Right lobe of liver (tissue), 6 donors: ENCODE measurements around the gene ABHD2. TPM values are rescaled to one million over a fixed set of nuclear protein-coding genes. Genes with fewer than 3 reads are reported as not detected.
A peak's percentile ranks its signal among the peaks of the same experiment; 100 is the strongest.

Experiments
- ATAC-seq, 4 donors: fragments of 200-7000 bp; cut with Tn5 transposase; one replicate each; pipeline ENCODE4 v1.9.1; 2020; ENCODE audit warnings: mild to moderate bottlenecking in 4 of 4, moderate library complexity in 4 of 4
- DNase-seq, 3 donors: peaks; one replicate each; pipeline ENCODE4 v3.0.0-alpha.2; 2020
- H3K27ac ChIP-seq, 3 donors: fragments of 200-600 bp; one replicate each; pipeline ENCODE4 v1.8.0; 2022
- H3K27me3 ChIP-seq, 2 donors: fragments of 200-600 bp; one replicate each; pipeline ENCODE4 v1.8.0; 2022
- H3K36me3 ChIP-seq, 4 donors: fragments of 200-600 bp; sonication (generic) in 1 of 4; one replicate each; pipeline versions ENCODE4 v1.5.1 to v1.8.0; 2017 to 2022; ENCODE audit warnings: control low read depth in 1 of 4
- H3K4me1 ChIP-seq, 4 donors: fragments of 200-600 bp; sonication (generic) in 1 of 4; one replicate each; pipeline versions ENCODE4 v1.5.1 to v1.8.0; 2017 to 2022; ENCODE audit warnings: control low read depth in 1 of 4
- H3K4me3 ChIP-seq, 3 donors: fragments of 200-600 bp; one replicate each; pipeline ENCODE4 v1.8.0; 2022
- H3K9me3 ChIP-seq, 4 donors: fragments of 200-600 bp; sonication (generic) in 1 of 4; one replicate each; pipeline versions ENCODE4 v1.5.1 to v1.8.0; 2017 to 2022; ENCODE audit warnings: control low read depth in 1 of 4
- POLR2A ChIP-seq: fragments of 450-650 bp; IDR thresholded peaks from one replicate; pipeline ENCODE4 v1.6.1; 2017; ENCODE audit warnings: antibody characterized with exemption, mild to moderate bottlenecking
- WGBS: methylation state at CpG from one replicate; pipeline ENCODE4 v1.1.6; 2018; ENCODE audit warnings: low coverage, low lambda C conversion rate; ENCODE audit not compliant: insufficient coverage; ENCODE audit errors: missing lambda C conversion rate; 5-methylcytosine and 5-hydroxymethylcytosine counted together
- intact Hi-C, 2 donors: fragments of 100-400 bp; cut with DNase I; formaldehyde crosslinking; loops; one replicate each; pipeline versions ENCODE4 v1.11.2 to v1.14.1; 2022
- total RNA-seq, 6 experiments: library from RNA; depleted of rRNA in 2 of 6; stranded (reverse); fragments of >200 nt in 2 of 6; fragmentation: NEBNext Ultra II Directional in 3 of 6; extraction: Animal tissue kit (Norgen Biotek cat#: 25700) in 3 of 6; gene quantifications; one replicate each; pipeline versions ENCODE4 v1.1.0 to v1.2.4, GENCODE V29; 2016 to 2023
- TF ChIP-seq, protein P1 (sequence below), 4 donors: fragments of 200-600 bp in 3 of 4; fragments of 450-650 bp in 1 of 4; IDR thresholded peaks; one replicate each; pipeline versions ENCODE4 v1.5.1 to v1.8.0; 2016 to 2022; ENCODE audit warnings: antibody characterized with exemption in 4 of 4, mild to moderate bottlenecking in 2 of 4
- donor health status: DM: no; HTN: yes; CAD: no.
- donor health status: DM: no; HTN: no; CAD: no.
- donor health status: DM: no; HTN: no; CAD: no.
- donor health status: DM: no; HTN: yes; CAD: no.
- donor health status: DM: no; HTN: yes; CAD: no.

Gene ABHD2
- total RNA-seq, 6 experiments from 2014 or later, result 136 to 392 (median 315) TPM

GRCh38 chr15:89110060-89110459 is 21.8 kb downstream of the ABHD2 start:
- ATAC-seq (no peak), DNase-seq (no peak)
- Histone ChIP-seq H3K27ac (peak overlapping the region in 2 of 3 donors; percentile 11 to 83), H3K27me3 (no peaks in the 10 kb centered on the region), H3K36me3 (peaks cover 0 to 6% (median 3%) of the 10 kb centered on the region in 4 donors), H3K4me3 (no peak overlapping the region), H3K9me3 (no peaks in the 10 kb centered on the region), H3K4me1 (peaks cover 0 to 49% (median 9%) of the 10 kb centered on the region in 4 donors)
- intact Hi-C loops, result no loop called here
- TF ChIP-seq, protein P1, sequence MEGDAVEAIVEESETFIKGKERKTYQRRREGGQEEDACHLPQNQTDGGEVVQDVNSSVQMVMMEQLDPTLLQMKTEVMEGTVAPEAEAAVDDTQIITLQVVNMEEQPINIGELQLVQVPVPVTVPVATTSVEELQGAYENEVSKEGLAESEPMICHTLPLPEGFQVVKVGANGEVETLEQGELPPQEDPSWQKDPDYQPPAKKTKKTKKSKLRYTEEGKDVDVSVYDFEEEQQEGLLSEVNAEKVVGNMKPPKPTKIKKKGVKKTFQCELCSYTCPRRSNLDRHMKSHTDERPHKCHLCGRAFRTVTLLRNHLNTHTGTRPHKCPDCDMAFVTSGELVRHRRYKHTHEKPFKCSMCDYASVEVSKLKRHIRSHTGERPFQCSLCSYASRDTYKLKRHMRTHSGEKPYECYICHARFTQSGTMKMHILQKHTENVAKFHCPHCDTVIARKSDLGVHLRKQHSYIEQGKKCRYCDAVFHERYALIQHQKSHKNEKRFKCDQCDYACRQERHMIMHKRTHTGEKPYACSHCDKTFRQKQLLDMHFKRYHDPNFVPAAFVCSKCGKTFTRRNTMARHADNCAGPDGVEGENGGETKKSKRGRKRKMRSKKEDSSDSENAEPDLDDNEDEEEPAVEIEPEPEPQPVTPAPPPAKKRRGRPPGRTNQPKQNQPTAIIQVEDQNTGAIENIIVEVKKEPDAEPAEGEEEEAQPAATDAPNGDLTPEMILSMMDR (IDR thresholded peaks at IDR 0.05), result no peak
- no peak for TF ChIP-seq POLR2A
- WGBS, result 86% methylated on average over 4 of the region's 8 CpGs

- Histone ChIP-seq H3K27ac (peak overlapping the region; percentile 80 to 84 (median 83)), H3K36me3 (peaks cover 0 to 9% (median 5%) of the 10 kb centered on the region in 4 donors), H3K4me1 (peaks cover 0 to 47% (median 9%) of the 10 kb centered on the region in 4 donors), H3K4me3 (no peak overlapping the region), H3K27me3 (no peaks in the 10 kb centered on the region), H3K9me3 (no peaks in the 10 kb centered on the region)
- TF ChIP-seq, protein P1 (IDR thresholded peaks at IDR 0.05), result no peak
- no peak for TF ChIP-seq POLR2A
- ATAC-seq (no peak), DNase-seq (no peak)
- intact Hi-C loops, result no loop called here
Observed at GRCh38 chr15:89111352-89111751, 23.1 kb downstream of the ABHD2 start.

- Histone ChIP-seq H3K4me3 (no peak overlapping the region), H3K9me3 (no peaks in the 10 kb centered on the region), H3K27ac (peak overlapping the region; percentile 80 to 84 (median 83)), H3K27me3 (no peaks in the 10 kb centered on the region), H3K36me3 (peaks cover 0 to 15% (median 7%) of the 10 kb centered on the region in 4 donors), H3K4me1 (peaks cover 0 to 41% (median 9%) of the 10 kb centered on the region in 4 donors)
- no peak for TF ChIP-seq POLR2A
- TF ChIP-seq, protein P1 (IDR thresholded peaks at IDR 0.05), result no peak
- no peak for DNase-seq
- peak; percentile 42 to 69 (median 51) for ATAC-seq
- intact Hi-C loops, result no loop called here
- WGBS, result 35% methylated on average over 4 of the region's 4 CpGs
Observed at GRCh38 chr15:89111961-89112340, 23.7 kb downstream of the ABHD2 start.

DNA sequence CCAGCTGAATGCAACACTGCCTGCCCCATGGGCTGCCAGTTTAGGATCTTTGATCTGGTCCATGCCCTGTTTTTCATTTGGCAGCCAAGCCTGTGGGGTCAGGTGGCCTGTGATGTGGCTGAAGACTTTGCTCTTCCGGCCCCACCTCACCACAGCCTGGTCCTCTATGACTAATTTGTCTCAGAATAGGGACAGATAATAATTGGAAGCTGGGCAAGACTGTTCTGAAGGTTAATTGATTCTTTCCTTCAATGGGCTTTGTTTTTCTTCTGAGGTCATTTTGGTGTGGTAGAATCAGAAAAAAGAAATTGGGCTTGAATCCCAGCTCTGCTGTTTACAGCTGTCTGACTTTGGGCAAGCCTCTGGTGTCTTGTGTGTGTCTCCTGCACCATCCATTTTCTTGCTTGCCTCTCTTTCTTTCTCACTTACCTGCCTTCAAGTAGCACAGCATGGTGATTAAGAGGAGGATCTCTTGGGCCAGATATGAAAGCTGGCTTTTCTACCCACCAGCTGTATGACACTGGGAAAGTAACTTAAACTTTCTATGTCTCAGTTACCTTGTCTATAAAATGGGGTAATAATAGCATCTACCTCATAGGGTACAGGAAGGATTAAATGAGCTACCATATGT is 24.2 kb downstream of the ABHD2 start:
- DNase-seq (peak; percentile 73 to 88 (median 87)), ATAC-seq (peak; percentile 76 to 89 (median 82))
- intact Hi-C loops, result no loop called here
- Histone ChIP-seq H3K4me1 (peaks cover 0 to 43% (median 11%) of the 10 kb centered on the region in 4 donors), H3K27ac (peak overlapping the region; percentile 80 to 84 (median 83)), H3K36me3 (peaks cover 0 to 20% (median 6%) of the 10 kb centered on the region in 4 donors), H3K27me3 (no peaks in the 10 kb centered on the region), H3K9me3 (no peaks in the 10 kb centered on the region), H3K4me3 (no peak overlapping the region)
- WGBS, result 22% methylated on average over 1 of the region's 1 CpG
- TF ChIP-seq POLR2A, result peak; percentile 79
- TF ChIP-seq, protein P1 (IDR thresholded peaks at IDR 0.05), result no peak
